GM21737 (cell line): ENCODE results near the gene GSTT4.
"Not testable (repeated sequence)": the region's sequence is repeated elsewhere in the genome, so short reads cannot be mapped to it uniquely, and the experiment has no call there.

Source experiments
- ATAC-seq: cut with Tn5 transposase; IDR thresholded peaks from one replicate; pipeline ENCODE4 v1.9.1; 2021; ENCODE audit warnings: mild to moderate bottlenecking, moderate library complexity; ENCODE audit not compliant: unreplicated experiment

The GSTT4 gene

DNA sequence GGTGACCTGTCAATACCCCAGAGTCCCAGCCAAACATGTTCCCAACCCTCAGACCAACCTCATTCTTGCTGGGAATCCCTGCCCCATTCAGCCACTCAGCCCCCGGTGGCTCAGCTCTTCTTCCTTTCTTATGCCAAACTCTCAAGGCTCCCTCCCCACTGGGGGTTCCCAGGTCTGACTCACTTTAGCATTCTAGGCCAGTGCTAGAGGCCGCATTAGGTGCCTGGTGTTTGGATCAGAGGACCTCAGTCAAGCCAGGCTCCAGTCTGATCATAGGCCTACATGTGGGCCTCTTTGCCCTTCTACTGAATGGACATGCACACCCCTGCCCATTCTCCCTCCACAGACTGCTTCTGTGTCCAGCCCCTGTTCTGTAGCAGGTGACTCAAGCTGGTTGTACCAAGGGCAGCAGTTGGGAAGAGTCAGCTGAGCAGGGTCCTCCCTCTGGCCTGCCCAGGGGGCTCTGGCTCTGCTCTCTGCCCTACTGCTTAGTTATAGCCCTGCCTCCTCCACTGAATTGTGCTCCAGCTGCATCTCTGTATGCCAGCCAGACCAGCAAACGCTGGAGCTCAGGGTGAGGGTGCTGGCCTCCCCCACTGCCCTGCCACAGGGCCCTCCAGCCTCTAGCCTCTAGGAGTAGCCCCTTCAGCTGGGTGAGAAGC lies 15.5 kb downstream of the GSTT4 start:
- ATAC-seq: not testable (repeated sequence)

DNA sequence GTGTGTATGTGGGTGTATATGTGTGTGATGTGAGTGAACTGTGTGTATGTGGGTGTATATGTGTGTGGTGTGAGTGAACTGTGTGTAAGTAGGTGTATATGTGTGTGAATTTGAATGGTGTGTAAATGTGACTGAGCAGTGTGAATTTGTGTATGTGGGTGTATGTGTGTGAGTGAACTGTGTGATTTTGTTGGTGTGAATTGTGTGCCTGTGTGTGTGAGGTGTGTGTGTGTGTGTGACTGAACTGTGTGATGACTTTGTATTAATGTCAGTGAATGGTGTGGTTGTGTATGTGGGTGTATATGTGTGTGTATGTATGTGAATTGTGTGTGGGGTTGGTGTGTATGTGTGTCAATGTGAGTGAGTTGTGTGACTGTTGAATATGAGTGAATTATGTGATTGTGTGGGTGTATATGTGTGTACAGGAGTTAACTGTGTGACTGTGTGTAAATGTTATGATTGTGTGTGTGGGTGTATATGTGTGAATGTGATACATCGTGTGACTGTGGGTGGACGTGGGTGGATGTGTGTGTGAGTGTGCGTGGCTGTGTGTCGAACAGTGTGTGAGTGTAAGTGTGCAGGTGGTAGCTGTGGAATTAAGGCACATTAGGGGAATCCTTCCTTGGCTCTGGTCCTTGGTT lies 18.6 kb downstream of the GSTT4 start:
- ATAC-seq: not testable (repeated sequence)

DNA sequence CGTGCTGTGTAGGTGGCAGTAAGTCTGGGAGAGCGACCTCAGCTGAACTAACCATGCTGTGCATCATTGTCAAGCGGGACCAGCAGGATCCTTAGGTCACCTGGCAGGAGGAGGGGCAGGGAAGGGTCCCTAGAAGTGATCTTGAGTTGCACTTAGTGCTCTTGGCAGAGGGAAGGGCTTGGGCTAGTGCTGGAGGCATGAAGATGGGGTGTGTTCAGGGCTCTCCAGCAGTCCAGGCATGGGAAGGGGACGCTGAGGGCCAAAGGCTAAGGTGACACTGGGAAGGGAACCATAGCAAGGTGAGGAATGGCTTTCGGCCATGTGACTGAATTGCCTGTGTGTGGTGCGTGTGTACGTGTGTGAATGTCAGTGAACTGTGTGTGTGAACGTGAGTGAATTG lies 19.2 kb downstream of the GSTT4 start:
- ATAC-seq: not testable (repeated sequence)

DNA sequence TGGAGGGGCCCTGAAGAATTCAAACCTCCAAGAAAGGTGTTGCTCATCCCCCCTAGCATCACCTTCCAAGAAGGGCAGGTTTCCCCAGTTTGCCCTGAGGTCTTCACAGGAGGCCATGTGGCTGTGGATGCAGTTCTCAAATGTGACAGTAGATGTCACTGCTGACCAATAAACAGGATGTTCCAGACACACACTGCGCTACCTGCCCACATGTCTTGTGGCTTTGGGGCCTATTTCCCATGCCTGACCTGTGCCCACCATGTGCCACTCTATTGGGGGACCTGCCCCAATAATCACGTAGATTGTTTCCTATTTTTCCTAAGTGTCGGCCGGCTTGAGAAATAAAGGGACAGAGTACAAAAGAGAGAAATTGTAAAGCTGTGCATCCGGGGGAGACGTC lies 20.8 kb downstream of the GSTT4 start:
- ATAC-seq: no peak

DNA sequence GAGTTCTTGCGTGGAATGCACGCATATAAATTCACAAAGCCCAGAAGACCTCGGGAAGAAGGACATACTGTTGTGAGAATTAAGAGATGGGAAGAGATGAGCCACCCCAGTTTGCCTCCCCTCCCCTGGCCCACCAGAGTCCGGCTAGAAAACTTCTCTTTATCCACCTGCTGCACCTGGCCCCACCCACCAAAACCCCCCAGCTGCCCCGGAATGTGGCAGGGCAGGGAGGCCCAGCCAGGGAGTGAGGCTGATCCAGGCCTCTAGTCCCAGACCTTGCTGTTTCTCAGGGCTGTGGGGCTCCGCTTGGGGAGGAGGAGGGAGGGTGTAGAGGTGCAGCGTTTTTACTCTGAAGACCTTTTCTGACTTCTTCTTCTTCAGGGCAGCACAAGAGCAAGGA lies 24.7 kb downstream of the GSTT4 start:
- not testable (repeated sequence) for ATAC-seq

DNA sequence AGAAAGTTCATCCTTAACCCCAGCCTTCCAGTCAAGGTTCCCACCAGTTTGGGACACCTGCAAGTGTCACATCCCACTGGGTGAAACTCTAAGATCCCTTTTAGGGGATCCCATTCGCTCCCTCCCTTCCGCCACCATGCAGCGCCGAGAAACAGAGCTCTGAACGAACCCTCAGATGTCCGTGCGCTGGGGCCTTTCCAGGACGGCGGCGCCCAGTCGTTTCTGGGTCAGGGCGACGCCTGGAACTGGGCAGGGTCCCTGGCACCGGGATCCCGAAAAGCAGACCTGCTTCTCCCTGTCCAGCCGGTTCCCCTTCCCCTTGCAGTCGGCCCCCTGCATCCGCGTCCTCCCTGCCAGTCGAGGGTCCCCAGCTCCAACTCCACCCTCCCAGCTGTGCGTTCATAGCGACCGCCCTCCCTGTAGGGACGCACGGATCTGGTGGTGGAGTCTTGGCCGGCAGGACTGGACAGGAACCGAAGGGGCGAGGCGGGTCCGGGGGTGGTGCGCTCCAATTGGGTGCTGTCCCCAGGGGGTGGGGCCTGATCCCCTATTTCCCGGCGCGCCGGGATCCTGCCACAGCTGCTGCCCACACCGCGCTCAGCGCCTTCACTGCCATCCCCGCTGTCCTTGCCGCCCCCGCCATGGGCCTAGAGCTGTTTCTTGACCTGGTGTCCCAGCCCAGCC lies 25.6 kb downstream of the GSTT4 start, which contains the start of gene GSTT2:
Gene GSTT2, plus strand, starts transcription at position 578 of the 684 bp plus-strand sequence.
- not testable (repeated sequence) for ATAC-seq

DNA sequence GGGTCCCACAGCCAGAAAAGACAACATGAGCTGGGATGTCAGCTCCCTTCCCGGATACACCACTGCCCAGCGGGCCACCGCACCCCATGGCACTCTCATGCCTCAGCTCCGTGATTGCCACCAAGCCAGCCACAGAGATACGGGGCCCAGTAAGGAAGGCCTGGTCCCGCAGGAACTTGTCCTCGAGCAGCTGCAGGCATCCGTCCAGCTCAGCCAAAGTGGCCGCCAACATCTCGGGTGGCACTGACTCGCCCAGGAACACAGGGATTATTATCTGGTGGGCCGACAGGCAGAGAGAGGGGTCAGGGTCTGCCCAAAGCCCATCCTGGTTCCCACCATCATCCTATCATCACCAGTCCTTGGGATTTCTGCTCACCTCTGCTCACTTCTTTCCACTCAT lies 27.9 kb downstream of the GSTT4 start:
- not testable (repeated sequence) for ATAC-seq

DNA sequence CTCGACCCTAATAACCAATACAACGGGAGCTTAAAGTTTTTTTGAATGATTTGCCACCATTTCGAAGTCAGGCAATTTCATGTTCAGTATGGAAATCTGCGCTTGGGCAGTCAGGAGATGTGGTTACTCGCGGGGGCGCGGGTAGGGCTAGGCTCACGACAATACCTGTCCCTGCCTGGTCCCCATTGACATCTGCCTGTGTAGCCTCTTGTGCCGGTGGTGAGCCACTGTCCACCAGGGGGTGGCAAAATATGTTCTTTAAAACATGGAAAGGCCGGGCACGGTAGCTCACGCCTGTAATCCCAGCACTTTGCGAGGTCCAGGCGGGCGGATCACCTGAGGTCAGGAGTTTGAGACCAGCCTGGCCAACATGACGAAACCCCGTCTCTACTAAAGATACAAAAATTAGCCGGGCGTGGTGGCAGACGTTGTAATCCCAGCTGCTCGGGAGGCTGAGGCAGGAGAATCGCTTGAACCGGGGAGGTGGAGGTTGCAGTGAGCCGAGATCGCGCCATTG lies 30.4 kb downstream of the GSTT4 start:
- ATAC-seq: peak; percentile 30

DNA sequence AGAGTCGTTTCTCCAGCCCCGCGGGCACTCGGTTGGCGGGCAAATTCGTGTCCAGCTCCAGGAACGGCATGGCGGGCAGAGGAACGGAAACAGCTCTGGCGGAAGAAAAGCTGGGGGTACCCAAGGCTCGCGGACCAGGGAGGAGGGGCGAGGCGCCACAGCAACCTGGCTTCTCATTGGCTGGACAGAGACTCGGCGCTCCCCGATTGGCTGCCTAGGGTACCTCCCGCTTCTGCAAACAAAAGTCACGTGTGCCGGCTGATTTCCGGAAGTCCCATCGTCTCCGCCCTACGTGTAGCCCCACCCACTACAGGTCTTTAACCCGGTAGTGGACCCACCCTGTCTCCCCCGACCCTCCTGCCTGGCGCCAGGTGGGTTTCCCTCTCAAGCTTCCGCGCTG lies 30.9 kb downstream of the GSTT4 start, which contains the start of gene DDT:
Gene DDT, minus strand, starts transcription at position 97 of the 400 bp plus-strand sequence. Its CDS starts 27 bp downstream, at position 70.
- ATAC-seq: peak; percentile 83

DNA sequence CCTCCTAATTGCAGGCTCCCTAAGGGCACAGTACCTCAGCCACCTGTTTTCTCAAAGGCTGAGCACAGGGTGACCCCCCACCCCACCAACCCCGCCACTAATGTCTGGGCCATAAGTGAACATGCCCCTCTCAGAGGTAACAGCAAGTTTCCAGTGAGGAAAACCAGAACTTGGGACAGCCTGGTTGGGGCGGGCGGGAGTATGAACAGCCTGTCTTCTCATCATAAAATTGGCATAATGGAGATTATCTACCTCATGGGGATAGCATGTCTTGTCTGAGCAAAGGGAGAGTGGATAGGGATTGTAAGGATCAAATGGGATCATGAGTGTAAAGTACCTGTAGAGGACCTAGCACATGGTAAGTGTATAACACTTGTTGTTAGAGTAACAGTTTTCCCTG lies 33.3 kb downstream of the GSTT4 start:
- ATAC-seq: not testable (repeated sequence)

DNA sequence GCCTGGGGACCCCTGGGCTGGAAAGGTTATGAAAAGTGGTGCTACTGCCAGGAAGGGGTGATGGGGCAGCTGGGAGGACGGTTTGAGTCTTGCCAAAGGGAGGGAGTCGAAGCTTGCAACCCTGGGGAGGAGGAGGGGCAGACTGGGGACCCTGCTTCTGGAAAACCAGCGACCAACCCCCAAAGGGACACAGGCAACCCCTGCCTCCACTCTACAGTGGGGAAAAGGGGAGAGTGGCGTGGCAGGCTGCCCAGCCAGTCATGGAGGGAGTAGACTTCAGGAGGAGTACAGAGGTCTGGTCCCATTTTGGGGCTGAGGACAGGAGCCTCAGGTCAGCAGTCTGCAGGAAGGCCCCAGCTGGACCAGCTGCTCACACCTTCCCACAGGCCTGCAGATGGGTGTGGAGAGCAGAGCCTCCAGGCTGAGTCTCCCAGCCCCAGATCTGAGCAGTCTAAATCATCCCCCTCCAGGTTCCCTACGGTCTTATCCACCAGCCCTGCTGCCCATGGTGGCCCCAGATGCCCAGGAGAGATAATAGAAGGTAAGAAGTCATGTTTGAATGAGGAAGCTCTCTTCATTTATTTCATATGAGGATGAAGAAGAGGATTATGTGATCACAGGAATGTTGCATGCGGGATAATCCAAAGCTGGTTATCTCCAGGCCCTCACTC lies 34.3 kb downstream of the GSTT4 start:
- ATAC-seq: no peak

DNA sequence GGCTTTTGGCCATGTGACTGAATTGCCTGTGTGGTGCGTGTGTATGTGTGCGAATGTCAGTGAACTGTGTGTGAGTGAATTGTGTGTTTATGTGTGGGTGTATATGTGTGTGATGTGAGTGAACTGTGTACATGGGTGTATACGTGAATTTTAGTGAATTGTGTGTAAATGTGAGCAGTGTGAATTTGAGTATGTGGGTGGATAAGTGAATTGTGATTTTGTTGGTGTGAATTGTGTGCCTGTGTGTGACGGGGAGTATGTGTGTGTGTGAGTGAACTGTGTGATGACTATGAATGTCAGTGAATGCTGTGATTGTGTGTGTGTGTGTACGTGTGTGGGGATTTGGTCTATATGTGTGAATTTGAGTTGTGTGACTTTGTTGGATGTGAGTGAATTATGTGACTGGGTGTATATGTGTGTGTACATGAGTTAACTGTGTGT lies 35.0 kb downstream of the GSTT4 start:
- ATAC-seq: no peak

DNA sequence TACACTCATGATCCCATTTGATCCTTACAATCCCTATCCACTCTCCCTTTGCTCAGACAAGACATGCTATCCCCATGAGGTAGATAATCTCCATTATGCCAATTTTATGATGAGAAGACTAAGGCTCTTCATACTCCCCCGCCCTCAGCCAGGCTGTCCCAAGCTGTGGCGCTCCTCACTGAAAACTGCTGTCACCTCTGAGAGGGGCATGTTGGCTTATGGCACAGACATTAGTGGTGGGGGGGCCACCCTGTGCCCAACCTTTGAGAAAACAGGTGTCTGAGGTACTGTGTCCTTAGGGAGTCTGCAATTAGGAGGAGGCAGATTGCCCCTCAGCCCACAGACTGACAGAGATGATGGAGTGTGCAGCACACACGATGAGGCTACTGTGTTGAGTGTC lies 36.2 kb downstream of the GSTT4 start:
- ATAC-seq: no peak

DNA sequence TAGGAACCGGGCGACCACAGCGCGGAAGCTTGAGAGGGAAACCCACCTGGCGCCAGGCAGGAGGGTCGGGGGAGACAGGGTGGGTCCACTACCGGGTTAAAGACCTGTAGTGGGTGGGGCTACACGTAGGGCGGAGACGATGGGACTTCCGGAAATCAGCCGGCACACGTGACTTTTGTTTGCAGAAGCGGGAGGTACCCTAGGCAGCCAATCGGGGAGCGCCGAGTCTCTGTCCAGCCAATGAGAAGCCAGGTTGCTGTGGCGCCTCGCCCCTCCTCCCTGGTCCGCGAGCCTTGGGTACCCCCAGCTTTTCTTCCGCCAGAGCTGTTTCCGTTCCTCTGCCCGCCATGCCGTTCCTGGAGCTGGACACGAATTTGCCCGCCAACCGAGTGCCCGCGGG lies 38.7 kb downstream of the GSTT4 start, which contains the start of gene DDTL:
Gene DDTL, plus strand, starts transcription at position 321 of the 400 bp plus-strand sequence. Its CDS starts 27 bp downstream, at position 348.
- peak; percentile 77 for ATAC-seq

DNA sequence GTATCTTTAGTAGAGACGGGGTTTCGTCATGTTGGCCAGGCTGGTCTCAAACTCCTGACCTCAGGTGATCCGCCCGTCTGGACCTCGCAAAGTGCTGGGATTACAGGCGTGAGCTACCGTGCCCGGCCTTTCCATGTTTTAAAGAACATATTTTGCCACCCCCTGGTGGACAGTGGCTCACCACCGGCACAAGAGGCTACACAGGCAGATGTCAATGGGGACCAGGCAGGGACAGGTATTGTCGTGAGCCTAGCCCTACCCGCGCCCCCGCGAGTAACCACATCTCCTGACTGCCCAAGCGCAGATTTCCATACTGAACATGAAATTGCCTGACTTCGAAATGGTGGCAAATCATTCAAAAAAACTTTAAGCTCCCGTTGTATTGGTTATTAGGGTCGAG lies 39.2 kb downstream of the GSTT4 start:
- peak; percentile 35 for ATAC-seq

DNA sequence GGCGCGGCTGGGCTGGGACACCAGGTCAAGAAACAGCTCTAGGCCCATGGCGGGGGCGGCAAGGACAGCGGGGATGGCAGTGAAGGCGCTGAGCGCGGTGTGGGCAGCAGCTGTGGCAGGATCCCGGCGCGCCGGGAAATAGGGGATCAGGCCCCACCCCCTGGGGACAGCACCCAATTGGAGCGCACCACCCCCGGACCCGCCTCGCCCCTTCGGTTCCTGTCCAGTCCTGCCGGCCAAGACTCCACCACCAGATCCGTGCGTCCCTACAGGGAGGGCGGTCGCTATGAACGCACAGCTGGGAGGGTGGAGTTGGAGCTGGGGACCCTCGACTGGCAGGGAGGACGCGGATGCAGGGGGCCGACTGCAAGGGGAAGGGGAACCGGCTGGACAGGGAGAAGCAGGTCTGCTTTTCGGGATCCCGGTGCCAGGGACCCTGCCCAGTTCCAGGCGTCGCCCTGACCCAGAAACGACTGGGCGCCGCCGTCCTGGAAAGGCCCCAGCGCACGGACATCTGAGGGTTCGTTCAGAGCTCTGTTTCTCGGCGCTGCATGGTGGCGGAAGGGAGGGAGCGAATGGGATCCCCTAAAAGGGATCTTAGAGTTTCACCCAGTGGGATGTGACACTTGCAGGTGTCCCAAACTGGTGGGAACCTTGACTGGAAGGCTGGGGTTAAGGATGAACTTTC lies 44.0 kb downstream of the GSTT4 start, which contains the start of gene GSTT2B:
Gene GSTT2B, minus strand, starts transcription at position 112 of the 688 bp plus-strand sequence. Its CDS starts 64 bp downstream, at position 48.
- ATAC-seq: not testable (repeated sequence)

DNA sequence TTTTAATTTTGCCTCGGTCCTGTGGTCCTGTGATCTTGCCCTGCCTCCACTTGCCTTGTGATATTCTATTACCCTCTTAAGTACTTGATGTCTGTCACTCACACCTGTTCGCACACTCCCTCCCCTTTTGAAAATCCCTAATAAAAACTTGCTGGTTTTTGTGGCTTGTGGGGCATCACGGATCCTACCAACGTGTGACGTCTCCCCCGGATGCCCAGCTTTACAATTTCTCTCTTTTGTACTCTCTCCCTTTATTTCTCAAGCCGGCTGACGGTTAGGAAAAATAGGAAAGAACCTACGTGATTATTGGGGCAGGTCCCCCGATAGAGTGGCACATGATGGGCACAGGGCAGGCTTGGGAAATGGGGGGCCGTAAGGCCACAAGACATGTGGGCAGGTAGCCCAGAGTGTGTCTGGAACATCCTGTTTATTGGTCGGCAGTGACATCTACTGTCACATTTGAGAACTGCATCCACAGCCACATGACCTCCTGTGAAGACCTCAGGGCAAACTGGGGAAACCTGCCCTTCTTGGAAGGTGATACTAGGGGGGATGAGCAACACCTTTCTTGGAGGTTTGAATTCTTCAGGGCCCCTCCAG lies 48.9 kb downstream of the GSTT4 start:
- ATAC-seq: not testable (repeated sequence)

DNA sequence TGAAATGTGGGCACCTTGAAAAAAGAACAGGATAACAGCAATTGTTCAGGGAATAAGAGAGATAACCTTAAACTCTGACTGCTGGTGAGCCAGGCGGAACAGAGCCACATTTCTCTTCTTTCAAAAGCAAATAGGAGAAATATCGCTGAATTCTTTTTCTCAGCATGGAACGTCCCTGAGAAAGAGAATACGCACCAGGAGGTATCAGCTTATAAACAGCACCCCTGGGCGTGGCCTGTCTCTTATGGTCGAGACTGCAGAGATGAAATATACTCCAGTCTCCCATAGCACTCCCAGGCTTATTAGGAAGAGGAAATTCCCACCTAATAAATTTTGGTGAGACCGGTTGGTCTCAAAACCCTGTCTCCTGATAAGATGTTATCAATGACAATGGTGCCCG lies 49.4 kb downstream of the GSTT4 start:
- ATAC-seq: not testable (repeated sequence)

DNA sequence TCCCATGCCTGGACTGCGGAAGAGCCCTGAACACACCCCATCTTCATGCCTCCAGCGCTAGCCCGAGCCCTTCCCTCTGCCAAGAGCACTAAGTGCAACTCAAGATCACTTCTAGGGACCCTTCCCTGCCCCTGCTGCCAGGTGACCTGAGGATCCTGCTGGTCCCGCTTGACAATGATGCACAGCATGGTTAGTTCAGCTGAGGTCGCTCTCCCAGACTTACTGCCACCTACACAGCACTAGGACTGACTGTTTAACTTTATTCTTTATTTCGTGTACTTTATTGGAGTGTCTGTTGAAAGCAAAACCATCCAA lies 50.3 kb downstream of the GSTT4 start:
- ATAC-seq: not testable (repeated sequence)
